GM12892 (cell line): ENCODE results near the gene MYRFL.

Experiments
- DNase-seq: peaks from one replicate; pipeline ENCODE4 v3.0.0; 2011; ENCODE audit not compliant: insufficient read length
- FAIRE-seq: peaks from 2 replicates; lab custom pipeline; 2011; peaks lifted over from hg19 to GRCh38; lab: Jason Lieb, UNC
- POLR2A ChIP-seq: IDR thresholded peaks from 2 replicates; pipeline ENCODE4 v1.6.1; 2011; ENCODE audit warnings: low read depth, low read length, control low read depth
- POLR2AphosphoS5 ChIP-seq: IDR thresholded peaks from 2 replicates; pipeline ENCODE4 v1.6.1; 2011; ENCODE audit warnings: low read depth, low read length, control low read depth
- TAF1 ChIP-seq: IDR thresholded peaks from 2 replicates; pipeline ENCODE4 v1.6.1; 2011; ENCODE audit warnings: low read depth, mild to moderate bottlenecking, control low read depth, low read length, borderline replicate concordance

Gene MYRFL

GRCh38 chr12:69922999-69923398 lies 98.0 kb downstream of the MYRFL start:
- FAIRE-seq (no peak), DNase-seq (no peak)
- no peak for TF ChIP-seq POLR2AphosphoS5
- TF ChIP-seq POLR2A: no peak
- TF ChIP-seq TAF1: no peak

- DNase-seq (no peak), FAIRE-seq (no peak)
- TF ChIP-seq POLR2AphosphoS5 (no peak), POLR2A (no peak), TAF1 (no peak)
Measured at GRCh38 chr12:69925291-69925690, 100.3 kb downstream of the MYRFL start.

GRCh38 chr12:69927164-69927563 lies 102.1 kb downstream of the MYRFL start:
- TF ChIP-seq TAF1: no peak
- TF ChIP-seq POLR2A: no peak
- TF ChIP-seq POLR2AphosphoS5: no peak
- FAIRE-seq (no peak), DNase-seq (no peak)

- TF ChIP-seq POLR2A (no peak), TAF1 (no peak), POLR2AphosphoS5 (no peak)
- no peak for FAIRE-seq
- DNase-seq: no peak
Measured at GRCh38 chr12:69929125-69929524, 104.1 kb downstream of the MYRFL start.

GRCh38 chr12:69929531-69929930 lies 104.5 kb downstream of the MYRFL start:
- DNase-seq (no peak), FAIRE-seq (no peak)

GRCh38 chr12:69931569-69931968 lies 106.5 kb downstream of the MYRFL start:
- FAIRE-seq (no peak), DNase-seq (no peak)
- TF ChIP-seq POLR2AphosphoS5 (no peak), POLR2A (no peak), TAF1 (no peak)

More at GRCh38 chr12:69929531-69929930, 104.5 kb downstream of the MYRFL start:
- TF ChIP-seq POLR2A (no peak), TAF1 (no peak), POLR2AphosphoS5 (no peak)

GRCh38 chr12:69932154-69932553 lies 107.1 kb downstream of the MYRFL start:
- no peak for FAIRE-seq
- TF ChIP-seq POLR2A (no peak), POLR2AphosphoS5 (no peak), TAF1 (no peak)
- DNase-seq: no peak

- no peak for DNase-seq
- no peak for TF ChIP-seq POLR2AphosphoS5
- FAIRE-seq: peak; percentile 48
Measured at GRCh38 chr12:69932676-69933552, 107.9 kb downstream of the MYRFL start.

- no peak for DNase-seq
- FAIRE-seq: no peak
- TF ChIP-seq POLR2AphosphoS5 (no peak), POLR2A (no peak), TAF1 (no peak)
Measured at GRCh38 chr12:69934011-69934410, 109.0 kb downstream of the MYRFL start.

- DNase-seq: no peak
- TF ChIP-seq POLR2A: no peak
- no peak for FAIRE-seq
Measured at GRCh38 chr12:69935651-69936100, 110.6 kb downstream of the MYRFL start.

- FAIRE-seq: no peak
- TF ChIP-seq POLR2AphosphoS5 (no peak), POLR2A (no peak), TAF1 (no peak)
- DNase-seq: no peak
Measured at GRCh38 chr12:69936214-69936731, 111.2 kb downstream of the MYRFL start.

- FAIRE-seq (no peak), DNase-seq (no peak)
- TF ChIP-seq TAF1 (no peak), POLR2AphosphoS5 (no peak), POLR2A (no peak)
Measured at GRCh38 chr12:69936766-69937165, 111.7 kb downstream of the MYRFL start.

- FAIRE-seq (no peak), DNase-seq (no peak)
- no peak for TF ChIP-seq TAF1
- no peak for TF ChIP-seq POLR2AphosphoS5
- TF ChIP-seq POLR2A: no peak
Measured at GRCh38 chr12:69947123-69947522, 122.1 kb downstream of the MYRFL start.
